Hepatocyte (in vitro differentiated cells): ENCODE measurements around the gene SND1. TPM values are rescaled to one million over a fixed set of nuclear protein-coding genes. Genes with fewer than 3 reads are reported as not detected.

Source experiments
- DNase-seq: peaks from one replicate; pipeline ENCODE4 v3.0.0-alpha.2; 2016; ENCODE audit warnings: low spot score
- H2AFZ ChIP-seq: fragments of 200-600 bp; sonication (generic); 2 replicates; pipeline ENCODE4 v1.6.0; 2016; ENCODE audit warnings: antibody characterized with exemption, mild to moderate bottlenecking
- H3K27ac ChIP-seq: fragments of 200-600 bp; sonication (generic); 2 replicates; pipeline ENCODE4 v1.5.1; 2016; ENCODE audit warnings: mild to moderate bottlenecking
- H3K27me3 ChIP-seq: fragments of 200-600 bp; sonication (generic); 2 replicates; pipeline ENCODE4 v1.6.1; 2016
- H3K36me3 ChIP-seq: fragments of 200-600 bp; sonication (generic); replicated peaks from 2 replicates; pipeline ENCODE4 v1.5.1; 2016; ENCODE audit warnings: low read depth; ENCODE audit not compliant: insufficient read depth
- H3K4me1 ChIP-seq: fragments of 200-600 bp; sonication (generic); 2 replicates; pipeline ENCODE4 v1.5.1; 2016; ENCODE audit warnings: mild to moderate bottlenecking, moderate library complexity; ENCODE audit not compliant: insufficient read depth
- H3K4me2 ChIP-seq: fragments of 200-600 bp; sonication (generic); 2 replicates; pipeline ENCODE4 v1.6.0; 2016
- H3K4me3 ChIP-seq: fragments of 200-600 bp; sonication (generic); 2 replicates; pipeline ENCODE4 v1.5.1; 2016; ENCODE audit warnings: mild to moderate bottlenecking
- H3K79me2 ChIP-seq: fragments of 200-600 bp; sonication (generic); 2 replicates; pipeline ENCODE4 v1.6.0; 2017; ENCODE audit warnings: mild to moderate bottlenecking
- H3K9me2 ChIP-seq: fragments of 200-600 bp; sonication (generic); replicated peaks from 2 replicates; pipeline ENCODE4 v1.6.0; 2017; ENCODE audit warnings: mild to moderate bottlenecking; ENCODE audit not compliant: insufficient read depth
- H3K9me3 ChIP-seq: fragments of 200-600 bp; sonication (generic); 2 replicates; pipeline ENCODE4 v1.5.1; 2016; ENCODE audit warnings: low read depth, mild to moderate bottlenecking
- H4K20me1 ChIP-seq: fragments of 200-600 bp; sonication (generic); 2 replicates; pipeline ENCODE4 v1.6.0; 2016; ENCODE audit warnings: mild to moderate bottlenecking; ENCODE audit not compliant: insufficient read depth, poor library complexity, severe bottlenecking
- EZH2 ChIP-seq: fragments of 200-600 bp; sonication (generic); IDR thresholded peaks from 2 replicates; pipeline ENCODE4 v1.6.1; 2016; ENCODE audit warnings: antibody characterized with exemption, mild to moderate bottlenecking, borderline replicate concordance
- EZH2phosphoT487 ChIP-seq: fragments of 200-600 bp; sonication (generic); IDR thresholded peaks from one replicate; pipeline ENCODE4 v1.6.1; 2018; ENCODE audit warnings: antibody characterized with exemption, mild to moderate bottlenecking, low read depth, moderate library complexity; ENCODE audit not compliant: unreplicated experiment, severe bottlenecking
- WGBS: methylation state at CpG from one replicate; pipeline ENCODE4 v1.1.6; 2016; ENCODE audit warnings: low lambda C conversion rate; ENCODE audit errors: missing lambda C conversion rate; 5-methylcytosine and 5-hydroxymethylcytosine counted together
- polyA plus RNA-seq: library from polyadenylated mRNA; unstranded; fragments of >200 nt; fragmentation: Nextera tagmentation; extraction: Ambion mirVana; gene quantifications from 2 replicates; pipeline ENCODE4 v1.2.1, GENCODE V29; 2016
- total RNA-seq: library from RNA; depleted of rRNA; stranded (reverse); fragments of >200 nt; gene quantifications from 2 replicates; pipeline ENCODE4 v1.2.3, GENCODE V29; 2014
- TF ChIP-seq, protein P1 (sequence below): fragments of 200-600 bp; sonication (generic); IDR thresholded peaks from 2 replicates; pipeline ENCODE4 v1.5.1; 2016; ENCODE audit warnings: antibody characterized with exemption, mild to moderate bottlenecking; ENCODE audit not compliant: poor library complexity

Gene SND1
- total and polyA plus RNA-seq, 2 experiments from 2014 or later = 141 to 200 TPM

DNA sequence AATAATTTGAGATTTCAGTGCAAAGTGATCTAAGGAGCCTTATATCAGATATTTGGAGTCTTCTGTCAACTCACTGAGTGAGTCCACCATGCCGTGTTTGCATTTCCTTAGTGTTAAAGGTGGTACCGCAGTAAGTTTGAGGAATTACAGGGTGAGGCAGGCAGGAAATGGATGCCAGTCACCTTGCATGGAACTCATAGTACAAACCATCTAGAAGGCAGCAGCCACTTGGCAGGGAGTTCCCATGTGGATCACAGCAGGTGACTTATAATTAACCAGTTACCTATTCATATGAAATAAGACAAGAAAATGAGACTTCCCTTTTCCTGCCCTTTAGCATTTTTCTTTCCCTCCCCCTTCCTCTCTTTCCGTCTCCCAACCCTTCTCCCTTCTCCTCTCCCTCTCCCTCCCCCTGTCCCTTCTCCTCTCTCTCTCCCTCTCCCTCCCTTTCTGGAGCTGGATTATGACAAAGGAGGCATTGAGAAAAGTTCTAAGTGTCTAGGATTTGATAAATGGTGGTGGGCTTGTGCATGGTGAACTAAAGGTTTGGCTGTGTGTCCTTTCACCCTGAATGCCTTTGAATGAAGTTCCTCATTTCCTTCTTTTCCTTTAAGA is 285.2 kb downstream of the SND1 start:
- no peaks in the 10 kb centered on the region for H3K9me3 ChIP-seq
- no peak overlapping the region for H2AFZ ChIP-seq
- 94% methylated on average over 2 of the region's 3 CpGs for WGBS
- DNase-seq = no peak
- TF ChIP-seq EZH2 (no peak), EZH2phosphoT487 (no peak)
- TF ChIP-seq, protein P1, sequence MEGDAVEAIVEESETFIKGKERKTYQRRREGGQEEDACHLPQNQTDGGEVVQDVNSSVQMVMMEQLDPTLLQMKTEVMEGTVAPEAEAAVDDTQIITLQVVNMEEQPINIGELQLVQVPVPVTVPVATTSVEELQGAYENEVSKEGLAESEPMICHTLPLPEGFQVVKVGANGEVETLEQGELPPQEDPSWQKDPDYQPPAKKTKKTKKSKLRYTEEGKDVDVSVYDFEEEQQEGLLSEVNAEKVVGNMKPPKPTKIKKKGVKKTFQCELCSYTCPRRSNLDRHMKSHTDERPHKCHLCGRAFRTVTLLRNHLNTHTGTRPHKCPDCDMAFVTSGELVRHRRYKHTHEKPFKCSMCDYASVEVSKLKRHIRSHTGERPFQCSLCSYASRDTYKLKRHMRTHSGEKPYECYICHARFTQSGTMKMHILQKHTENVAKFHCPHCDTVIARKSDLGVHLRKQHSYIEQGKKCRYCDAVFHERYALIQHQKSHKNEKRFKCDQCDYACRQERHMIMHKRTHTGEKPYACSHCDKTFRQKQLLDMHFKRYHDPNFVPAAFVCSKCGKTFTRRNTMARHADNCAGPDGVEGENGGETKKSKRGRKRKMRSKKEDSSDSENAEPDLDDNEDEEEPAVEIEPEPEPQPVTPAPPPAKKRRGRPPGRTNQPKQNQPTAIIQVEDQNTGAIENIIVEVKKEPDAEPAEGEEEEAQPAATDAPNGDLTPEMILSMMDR = no peak
- H3K4me2 ChIP-seq = no peak overlapping the region
- H3K36me3 ChIP-seq = no peaks in the 10 kb centered on the region
- H4K20me1 ChIP-seq = no peaks in the 10 kb centered on the region
- no peaks in the 10 kb centered on the region for H3K27me3 ChIP-seq
- peaks cover 29% of the 10 kb centered on the region for H3K79me2 ChIP-seq
- H3K4me3 ChIP-seq = no peak overlapping the region
- H3K9me2 ChIP-seq = no peaks in the 10 kb centered on the region
- no peak overlapping the region for H3K27ac ChIP-seq
- no peaks in the 10 kb centered on the region for H3K4me1 ChIP-seq

DNA sequence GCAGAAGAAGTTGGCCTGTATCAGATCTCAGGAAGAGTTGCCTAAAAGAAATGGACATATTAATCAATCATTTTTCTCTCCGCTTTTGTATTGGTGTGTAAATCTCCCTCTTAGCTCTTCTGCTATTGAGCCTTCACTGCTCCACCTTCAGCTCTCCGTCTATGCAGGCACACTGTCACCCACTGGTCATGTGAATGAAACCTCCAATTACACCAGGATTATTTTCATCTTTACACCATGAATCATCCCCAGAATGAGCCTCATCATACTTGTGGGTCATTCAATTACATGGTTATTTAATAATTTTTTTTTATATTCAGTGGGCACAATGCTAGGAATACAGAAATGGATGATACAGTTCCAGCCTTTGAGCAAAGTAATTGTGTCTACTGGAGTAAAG is 286.6 kb downstream of the SND1 start:
- peaks cover 19% of the 10 kb centered on the region for H3K79me2 ChIP-seq
- no peaks in the 10 kb centered on the region for H3K9me3 ChIP-seq
- no peak overlapping the region for H3K4me2 ChIP-seq
- H2AFZ ChIP-seq = no peak overlapping the region
- no peaks in the 10 kb centered on the region for H4K20me1 ChIP-seq
- WGBS = 100% methylated on average over 2 of the region's 2 CpGs
- no peaks in the 10 kb centered on the region for H3K36me3 ChIP-seq
- H3K27ac ChIP-seq = no peak overlapping the region
- H3K9me2 ChIP-seq = no peaks in the 10 kb centered on the region
- H3K4me3 ChIP-seq = no peak overlapping the region
- no peaks in the 10 kb centered on the region for H3K27me3 ChIP-seq
- TF ChIP-seq, protein P1 = no peak
- no peak for TF ChIP-seq EZH2phosphoT487
- peak; percentile 14 for DNase-seq
- no peaks in the 10 kb centered on the region for H3K4me1 ChIP-seq

DNA sequence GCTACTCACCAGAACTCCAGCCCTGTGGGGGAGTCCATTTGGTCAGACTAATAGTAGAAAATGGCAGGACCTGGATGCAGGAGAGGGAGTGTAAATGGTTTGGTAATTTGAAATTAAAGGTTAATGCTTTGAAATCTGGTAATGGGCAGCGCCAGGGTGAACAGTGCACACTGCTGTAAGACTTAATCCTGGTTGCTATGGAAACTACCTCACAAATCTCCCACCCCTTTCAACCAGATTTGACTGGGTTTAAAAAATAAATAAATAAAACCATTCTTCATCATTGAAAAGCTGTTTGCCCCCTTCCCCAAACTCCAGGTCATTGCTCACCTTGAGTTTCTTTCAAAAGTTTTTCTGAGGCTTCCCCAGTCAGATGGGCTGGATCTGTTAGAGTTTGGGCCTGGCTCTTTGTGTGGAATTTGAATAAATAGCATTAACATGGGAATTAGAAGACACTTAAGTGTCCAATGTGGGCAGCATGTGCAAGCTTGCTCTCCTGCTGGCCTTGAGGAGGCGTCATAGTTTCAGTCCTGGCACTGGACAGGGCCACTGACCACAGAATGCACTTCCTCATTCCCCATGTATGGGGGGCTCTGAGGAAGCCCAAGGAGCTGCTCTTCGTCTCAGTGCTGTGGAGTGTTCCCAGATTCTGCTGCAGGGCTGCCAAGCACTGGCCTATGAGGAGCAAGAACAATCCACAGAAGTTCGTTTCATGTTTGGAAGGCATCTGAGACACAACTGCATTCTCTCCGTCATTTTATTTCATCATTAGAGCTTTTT is 288.6 kb downstream of the SND1 start:
- WGBS = 88% methylated on average over 5 of the region's 5 CpGs
- DNase-seq = no peak
- H3K4me2 ChIP-seq = no peak overlapping the region
- peaks cover 11% of the 10 kb centered on the region for H3K79me2 ChIP-seq
- no peaks in the 10 kb centered on the region for H3K36me3 ChIP-seq
- no peaks in the 10 kb centered on the region for H3K4me1 ChIP-seq
- TF ChIP-seq, protein P1 = no peak
- no peak for TF ChIP-seq EZH2phosphoT487
- no peak for TF ChIP-seq EZH2
- no peaks in the 10 kb centered on the region for H3K9me3 ChIP-seq
- no peak overlapping the region for H3K27ac ChIP-seq
- no peaks in the 10 kb centered on the region for H4K20me1 ChIP-seq
- no peaks in the 10 kb centered on the region for H3K27me3 ChIP-seq
- H2AFZ ChIP-seq = no peak overlapping the region
- H3K4me3 ChIP-seq = no peak overlapping the region
- no peaks in the 10 kb centered on the region for H3K9me2 ChIP-seq
